Frontal cortex (tissue), 4 donors: Measurements from ENCODE around the gene HACD4. TPM values are rescaled to one million over a fixed set of nuclear protein-coding genes. Genes with fewer than 3 reads are reported as not detected.

Source experiments
- DNase-seq, 2 donors: peaks; one replicate each; pipeline ENCODE4 v3.0.0; 2012; ENCODE audit warnings: low spot score in 2 of 2
- FAIRE-seq: peaks from 2 replicates; lab custom pipeline; 2012; peaks lifted over from hg19 to GRCh38; lab: Jason Lieb, UNC
- total RNA-seq: library from RNA; depleted of rRNA; stranded (reverse); fragments of >200 nt; gene quantifications from one replicate; pipeline ENCODE4 v1.2.3, GENCODE V29; 2014
- donor health status: control.
- donor health status: control.
- donor health status: control.

Gene HACD4
- total RNA-seq, 1 donor from 2014 or later = 0.41 TPM

DNA sequence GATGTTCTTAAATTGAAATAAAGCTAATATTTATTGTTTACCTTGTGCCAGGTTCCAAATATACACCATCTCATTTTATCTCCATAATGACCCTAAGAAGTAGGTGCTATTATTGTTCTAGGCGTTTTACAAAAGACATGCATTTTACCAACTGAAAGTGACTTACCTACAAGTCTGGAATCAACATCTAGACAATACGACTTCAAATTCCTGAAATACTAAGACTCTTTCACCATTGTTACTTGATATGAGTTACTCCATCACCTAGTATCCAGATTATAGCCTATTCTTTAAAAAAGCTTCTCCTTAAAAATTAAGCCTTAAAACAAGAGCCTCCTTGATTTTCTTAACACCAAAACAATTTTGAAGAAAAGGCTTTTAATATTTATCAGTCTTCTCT, 13.3 kb downstream of the HACD4 start:
- FAIRE-seq (no peak), DNase-seq (no peak)

DNA sequence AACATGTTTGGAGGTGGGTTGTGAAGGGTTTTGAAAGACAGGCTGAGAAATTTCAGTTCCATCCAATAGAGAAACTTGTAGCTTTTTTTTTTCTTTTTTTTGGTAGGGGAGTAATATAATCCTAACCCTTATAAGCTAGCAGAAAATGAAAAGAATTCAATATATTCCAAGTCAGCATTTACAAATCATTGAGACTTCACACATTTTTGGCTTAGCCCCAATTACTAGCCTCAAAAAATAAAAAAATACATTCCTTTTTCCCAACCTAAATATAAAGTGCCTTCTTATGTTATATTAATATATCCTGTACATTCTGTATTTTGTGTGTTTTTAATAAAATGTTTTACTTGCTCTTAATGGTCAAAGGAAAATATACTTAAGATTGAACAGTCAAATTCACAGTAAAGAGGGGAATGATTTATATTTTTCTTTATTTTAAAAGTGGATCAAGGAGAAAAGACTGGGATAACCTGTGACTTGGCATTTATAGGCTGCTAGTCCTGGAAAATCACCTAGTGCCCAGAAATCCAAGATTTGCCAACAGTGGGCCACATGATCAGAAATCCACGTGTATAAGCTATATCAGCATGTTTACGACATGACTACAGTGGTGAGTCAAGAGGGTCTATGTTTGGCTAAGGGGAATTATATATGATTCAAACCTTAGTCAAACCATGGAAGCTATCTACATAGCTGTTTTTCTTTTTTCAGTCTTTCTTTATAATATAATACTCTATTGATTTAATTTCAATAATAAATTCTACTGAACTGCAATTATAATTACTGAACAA, 14.5 kb downstream of the HACD4 start:
- DNase-seq = no peak
- no peak for FAIRE-seq

DNA sequence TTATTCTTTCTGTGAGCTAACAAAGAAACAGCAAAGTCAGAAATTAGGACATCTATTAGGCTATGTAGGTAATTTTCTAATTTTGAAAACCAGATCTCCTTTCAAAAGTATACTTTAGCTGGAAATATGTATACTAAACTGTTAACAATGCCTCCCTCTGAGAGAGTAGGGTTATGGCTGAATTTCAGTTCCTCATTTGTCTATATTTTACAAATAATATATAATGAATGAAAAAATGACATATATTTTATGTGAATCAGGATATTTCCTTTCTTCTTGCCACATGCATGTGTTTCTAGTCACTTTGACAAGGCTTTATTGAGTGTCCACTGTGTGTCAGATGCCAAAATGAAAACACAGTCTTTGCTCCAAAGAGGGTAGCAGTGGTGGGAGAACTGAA, 15.4 kb downstream of the HACD4 start:
- no peak for FAIRE-seq
- no peak for DNase-seq

DNA sequence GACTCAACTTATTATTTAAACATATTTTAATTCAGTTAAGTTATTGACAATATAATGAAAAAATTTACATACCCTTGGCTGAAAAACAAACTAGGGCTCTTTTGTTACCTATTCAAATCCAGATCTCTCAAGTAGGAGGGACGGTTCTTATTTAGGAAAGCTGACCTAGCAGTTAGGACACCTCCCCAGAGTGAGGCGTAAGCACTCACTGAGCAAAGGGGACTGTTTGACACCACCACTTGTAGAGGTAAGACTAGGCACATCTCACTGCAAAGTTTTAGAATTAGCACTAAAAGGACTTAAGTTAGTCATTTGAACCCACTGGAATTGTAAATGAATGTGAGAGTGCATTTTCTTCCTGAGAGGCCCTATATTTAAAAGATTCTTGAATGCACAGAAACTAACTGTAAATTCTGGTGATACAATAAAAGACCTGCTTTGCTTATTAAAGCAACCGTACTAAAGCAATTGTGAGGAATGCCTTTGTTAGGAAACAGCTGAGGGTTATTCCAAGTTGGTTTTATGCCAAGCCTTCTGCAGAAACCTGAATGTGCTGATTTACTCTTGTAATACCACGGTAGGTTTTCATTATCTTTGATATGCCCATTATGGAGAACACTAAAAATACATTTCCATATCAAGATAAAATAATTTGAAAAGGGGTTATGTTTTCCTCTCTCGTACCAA, 16.2 kb downstream of the HACD4 start:
- FAIRE-seq (no peak), DNase-seq (no peak)

DNA sequence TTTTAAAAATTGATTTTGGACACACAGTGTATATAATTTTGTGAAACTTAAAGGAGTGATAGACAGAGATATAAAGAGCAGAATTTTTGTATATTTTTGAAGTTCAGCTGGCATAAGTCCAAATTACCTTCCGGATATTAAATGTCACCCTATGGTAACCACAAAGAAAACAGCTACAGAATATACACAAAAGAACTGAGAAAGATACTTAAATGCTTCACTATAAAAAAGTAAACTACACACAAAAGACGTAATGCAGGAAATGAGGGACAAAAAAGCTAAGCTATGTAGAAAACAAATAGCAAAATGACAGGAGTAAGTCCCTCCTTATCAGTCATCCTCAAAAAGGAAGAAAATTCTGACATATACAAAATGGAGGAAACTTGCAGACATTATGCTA, 29.4 kb downstream of the HACD4 start:
- FAIRE-seq (no peak), DNase-seq (no peak)

DNA sequence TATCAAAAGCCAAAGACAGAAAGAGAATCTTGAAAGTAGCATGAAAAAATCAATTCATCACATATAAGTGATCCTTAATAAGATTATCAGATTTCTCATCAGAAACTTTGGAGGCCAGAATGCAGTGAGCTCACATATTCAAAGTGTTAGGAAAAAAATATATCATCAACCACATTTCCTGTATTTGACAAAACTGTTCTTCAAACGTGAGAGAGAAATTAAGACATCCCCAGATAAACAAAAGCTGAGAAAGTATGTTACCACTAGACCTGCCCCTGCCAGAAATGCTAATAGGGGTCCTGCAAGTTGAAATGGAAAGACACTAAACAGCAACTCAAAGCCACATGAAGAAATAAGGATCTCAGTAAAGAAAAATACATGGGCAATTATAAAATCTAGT, 29.9 kb downstream of the HACD4 start:
- FAIRE-seq (no peak), DNase-seq (no peak)

DNA sequence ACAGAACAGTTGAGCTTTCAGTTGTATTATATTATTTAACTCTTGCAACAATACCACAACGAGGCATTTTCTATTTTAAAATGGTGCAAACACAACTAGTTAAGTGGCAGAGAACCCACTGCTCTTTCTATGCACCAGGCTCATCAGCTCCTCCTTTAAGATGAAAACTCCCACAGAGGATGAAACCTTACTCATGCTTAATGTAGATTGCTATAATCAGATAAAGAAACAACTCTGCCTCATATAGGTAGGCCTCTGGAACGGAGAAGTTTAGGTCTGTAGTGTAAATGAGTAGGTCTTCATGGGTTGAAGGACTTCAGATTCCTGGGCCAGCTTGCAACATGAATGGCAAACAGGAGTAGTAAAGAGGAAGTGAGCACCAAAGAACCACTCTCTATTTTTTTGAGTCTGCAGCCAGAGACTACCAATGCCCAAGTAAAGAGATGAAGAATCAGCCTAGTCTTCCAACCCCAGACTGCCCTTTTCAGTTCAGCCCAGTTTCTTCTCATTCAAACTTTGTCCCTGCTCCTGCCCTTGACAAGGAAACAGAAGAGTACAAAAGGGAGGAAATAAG, 33.9 kb downstream of the HACD4 start:
- DNase-seq (no peak), FAIRE-seq (no peak)

DNA sequence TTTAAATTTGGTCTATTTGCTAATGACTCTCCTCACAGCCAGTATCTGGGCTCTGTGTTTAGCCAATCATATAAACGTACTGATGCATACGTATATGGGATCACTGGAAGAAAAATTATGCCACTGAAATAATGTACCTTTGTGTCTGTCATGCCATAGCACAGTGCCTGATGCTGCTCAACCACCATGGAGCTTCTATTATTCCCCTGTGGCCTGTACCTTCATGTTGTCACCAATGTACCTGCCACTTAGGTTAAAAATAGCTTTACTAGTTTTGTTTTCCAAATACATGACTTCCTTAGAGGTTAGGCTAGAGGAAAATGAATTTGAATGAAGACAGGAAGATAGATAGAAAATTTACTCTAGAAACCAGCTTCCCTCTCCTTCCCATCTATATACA, 34.6 kb downstream of the HACD4 start:
- FAIRE-seq = no peak
- DNase-seq = no peak

DNA sequence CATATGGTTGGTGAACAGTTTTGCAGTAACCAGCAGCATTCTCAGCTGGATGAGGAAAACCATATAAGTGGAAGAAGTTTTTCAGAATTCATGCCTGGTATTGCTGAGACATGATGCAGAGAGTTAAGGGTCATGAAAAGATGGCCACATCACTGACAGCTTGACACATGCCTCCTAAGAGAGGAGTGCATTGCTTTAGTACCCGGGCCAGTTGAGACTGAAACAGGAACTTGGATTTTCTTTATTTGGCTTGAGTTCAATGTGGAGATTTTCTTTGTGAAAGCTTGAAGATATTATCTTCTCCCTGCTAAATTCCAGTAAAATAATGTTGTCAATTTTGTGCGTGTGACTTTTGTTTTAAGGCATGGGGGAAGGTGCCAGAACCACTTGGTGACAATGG, 35.8 kb downstream of the HACD4 start:
- DNase-seq (no peak), FAIRE-seq (no peak)

DNA sequence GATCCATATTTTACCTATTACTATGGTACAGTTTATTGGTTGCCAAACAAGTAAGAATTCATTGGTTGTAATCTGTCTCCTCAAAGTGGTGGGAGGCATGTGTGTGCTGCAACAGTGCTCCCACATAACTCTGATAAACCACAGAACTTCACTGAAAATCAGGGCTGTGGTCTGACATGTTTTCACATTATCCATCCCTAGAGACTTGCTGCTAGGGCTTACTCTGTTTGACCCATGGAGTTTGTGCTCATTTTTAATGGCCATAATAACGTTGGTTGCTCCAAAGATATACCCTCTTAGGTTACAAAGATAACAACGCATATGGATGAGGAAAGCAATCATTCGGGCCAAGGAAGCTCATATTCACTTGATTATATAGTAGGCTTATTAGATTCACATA, 37.0 kb downstream of the HACD4 start:
- no peak for DNase-seq
- no peak for FAIRE-seq

DNA sequence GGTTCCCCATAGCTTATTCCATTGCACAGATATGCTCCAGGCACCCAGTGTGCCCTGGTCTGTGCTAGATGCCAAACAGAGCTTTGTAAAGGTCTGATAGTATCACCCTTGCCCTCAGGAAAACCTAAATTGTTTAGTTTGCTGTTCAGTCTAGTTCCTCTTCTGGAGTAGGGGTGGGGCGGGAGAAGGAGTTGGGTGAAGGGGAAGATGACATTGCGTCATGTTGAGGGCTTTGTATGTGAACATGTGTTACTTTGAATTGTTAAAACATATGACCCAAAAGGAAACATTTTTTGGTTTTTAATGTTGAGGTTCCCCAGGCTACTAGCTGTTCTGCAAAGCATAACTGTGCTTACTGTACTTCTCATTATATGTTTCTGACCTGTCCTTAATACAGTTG, 40.6 kb downstream of the HACD4 start:
- FAIRE-seq (no peak), DNase-seq (no peak)

DNA sequence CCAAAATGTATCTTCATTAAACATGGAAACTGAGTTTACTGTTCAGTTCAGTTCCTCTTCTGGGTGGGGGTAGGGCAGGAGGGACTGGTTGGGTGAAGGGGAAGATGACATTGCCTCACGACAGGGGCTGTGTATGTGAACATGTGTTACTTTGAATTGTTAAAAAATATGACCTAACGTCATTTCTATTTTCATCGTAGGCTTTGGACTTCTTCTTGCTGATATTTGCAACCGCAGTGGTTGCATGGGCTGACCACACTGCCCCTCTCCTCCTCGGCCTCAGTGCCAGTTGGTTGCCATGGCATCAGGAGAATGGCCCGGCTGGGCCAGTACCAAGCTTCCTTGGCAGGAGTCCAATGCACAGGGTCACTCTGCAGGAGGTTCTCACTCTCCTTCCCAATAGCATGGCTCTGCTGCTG, 41.5 kb downstream of the HACD4 start:
- DNase-seq = peak in 1 of 2 donors; percentile 11

DNA sequence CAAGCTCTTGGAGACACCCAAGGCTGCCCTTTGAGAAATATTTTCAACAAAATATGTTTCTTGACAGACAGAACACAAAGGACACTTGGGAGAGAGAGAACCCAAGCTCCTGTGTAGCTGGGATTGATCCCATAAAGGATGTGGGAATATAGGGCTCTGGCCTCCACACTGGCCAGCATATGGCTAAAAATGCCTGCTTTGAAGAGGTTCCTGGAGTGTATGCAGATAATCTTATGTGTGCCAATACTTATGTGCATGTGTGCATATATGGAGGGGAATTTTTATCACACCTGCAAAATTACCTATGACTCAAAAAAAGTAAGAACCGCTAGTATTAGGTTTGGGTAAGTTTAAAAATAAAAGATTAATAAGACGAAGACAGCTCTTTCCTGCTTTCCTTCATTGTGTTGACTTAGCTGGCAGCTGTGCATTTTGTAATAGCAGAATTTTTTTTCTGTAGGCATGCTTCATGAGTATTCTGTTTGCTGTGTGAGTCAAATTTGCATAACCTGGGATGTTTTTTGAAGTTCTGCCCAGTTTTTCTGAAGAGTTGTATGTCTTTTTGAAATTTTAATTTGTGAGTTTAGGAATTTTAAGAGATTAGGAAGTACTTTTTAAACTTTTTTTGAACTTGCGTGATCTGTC, 42.6 kb downstream of the HACD4 start:
- no peak for FAIRE-seq
- no peak for DNase-seq

More for the DNA sequence above, 41.5 kb downstream of the HACD4 start:
- no peak for FAIRE-seq

DNA sequence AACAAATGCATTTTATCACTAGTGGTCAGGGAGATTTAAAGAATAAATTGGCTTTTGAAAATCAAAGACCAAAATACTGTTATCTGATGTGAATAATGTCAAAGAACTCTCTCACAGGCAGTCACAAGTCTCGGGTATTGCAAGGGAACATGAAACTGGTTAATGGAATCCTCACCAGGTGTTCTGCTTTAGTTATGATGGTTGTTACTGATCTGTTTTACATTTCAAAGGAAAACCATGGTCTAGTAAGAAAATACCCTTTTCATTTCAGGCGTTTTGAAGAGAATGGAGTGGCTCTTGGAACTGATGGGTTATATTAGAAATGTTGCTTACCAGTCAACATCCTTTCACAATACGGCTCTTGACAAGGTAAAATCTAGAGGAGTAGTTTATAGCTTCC, 43.4 kb downstream of the HACD4 start:
- FAIRE-seq (no peak), DNase-seq (no peak)

DNA sequence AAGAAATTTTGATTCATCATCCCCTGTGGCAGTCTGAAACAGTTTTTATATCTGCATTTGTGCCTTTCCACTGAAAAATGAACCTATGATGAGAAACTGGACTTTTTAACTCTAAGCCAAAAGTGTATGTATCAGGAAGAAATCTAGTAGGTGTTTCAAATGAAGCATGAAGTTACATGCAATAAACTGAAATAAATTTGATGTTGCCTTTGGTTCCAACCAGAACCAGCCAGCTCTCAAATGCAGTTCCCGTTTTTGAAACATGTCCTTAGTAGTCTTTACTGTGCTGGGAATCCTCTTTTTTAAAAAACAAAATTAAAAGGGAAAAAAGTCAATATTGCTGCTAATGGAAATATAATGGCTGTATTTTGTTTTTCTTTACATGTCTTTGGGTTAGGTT, 43.9 kb downstream of the HACD4 start:
- DNase-seq = no peak
- no peak for FAIRE-seq

DNA sequence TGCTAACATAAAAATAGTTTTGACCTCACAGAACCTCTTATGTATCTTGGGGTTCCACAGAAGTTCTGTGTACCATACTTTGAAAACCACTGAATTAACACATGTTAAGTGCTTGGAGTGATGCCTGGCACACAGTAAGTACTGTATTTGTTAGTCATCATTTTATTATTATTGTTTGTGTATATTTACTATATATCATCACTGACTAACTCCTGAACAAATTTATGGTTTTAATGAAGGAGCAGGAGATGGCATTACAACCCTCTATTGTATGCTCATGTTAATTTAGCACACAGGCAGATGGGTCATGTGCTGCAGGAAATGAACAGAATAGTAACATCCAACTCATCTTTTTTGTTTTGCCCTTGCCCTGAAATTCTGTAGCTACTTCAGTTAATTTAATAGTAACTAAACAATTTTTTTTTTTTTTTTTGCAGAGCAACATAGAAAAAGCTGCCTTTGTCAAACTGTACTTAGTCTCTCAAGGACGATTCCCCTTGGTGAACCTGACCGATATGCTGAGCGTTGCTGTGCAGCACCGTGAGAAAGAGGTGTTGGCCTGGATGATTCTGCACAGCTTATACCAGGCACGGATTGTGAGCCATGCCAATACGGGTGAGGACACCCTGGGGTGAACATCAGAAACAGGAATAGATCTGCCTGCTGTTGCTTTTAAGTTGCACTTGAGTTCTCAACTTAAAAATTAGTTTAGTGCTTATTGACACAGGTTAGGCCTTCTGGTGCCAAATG, 45.4 kb downstream of the HACD4 start:
- FAIRE-seq = no peak
- DNase-seq = no peak

DNA sequence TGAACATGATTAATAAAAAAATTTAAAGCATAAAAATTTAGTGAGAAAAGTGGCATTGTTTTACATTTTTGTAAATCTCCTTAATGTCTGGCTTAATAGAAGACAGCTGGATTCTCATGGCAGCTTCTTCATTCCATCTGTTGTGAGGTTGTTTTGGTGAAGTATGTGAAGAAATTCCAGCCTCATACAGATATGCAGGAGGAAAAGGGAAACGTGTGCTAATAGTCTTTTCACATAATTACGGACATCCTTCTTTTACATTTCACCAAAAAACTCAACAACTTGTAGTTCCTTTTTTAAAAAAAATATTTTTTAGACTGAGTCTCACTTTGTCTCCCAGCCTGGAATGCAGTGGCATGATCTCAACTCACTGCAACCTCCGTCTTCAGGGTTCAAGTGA, 46.9 kb downstream of the HACD4 start:
- FAIRE-seq (no peak), DNase-seq (no peak)

DNA sequence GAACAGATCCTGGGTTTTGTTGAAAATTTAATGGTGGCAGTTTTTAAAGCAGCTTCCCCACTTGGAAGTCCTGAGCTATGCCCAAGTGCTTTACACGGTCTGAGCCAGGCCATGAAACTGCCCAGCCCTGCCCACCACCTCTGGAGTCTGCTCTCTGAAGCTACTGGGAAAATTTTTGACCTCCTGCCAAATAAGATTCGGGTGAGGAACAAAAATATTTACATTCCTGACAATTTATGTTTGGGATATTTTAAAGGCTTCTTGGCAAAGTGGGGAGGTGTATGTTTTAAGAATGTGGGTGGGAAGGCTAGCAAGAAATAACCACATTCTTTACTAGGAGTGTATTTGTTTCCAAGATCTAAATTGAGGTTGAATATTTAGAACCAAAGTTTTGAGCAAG, 50.0 kb downstream of the HACD4 start:
- FAIRE-seq = no peak
- DNase-seq = no peak

DNA sequence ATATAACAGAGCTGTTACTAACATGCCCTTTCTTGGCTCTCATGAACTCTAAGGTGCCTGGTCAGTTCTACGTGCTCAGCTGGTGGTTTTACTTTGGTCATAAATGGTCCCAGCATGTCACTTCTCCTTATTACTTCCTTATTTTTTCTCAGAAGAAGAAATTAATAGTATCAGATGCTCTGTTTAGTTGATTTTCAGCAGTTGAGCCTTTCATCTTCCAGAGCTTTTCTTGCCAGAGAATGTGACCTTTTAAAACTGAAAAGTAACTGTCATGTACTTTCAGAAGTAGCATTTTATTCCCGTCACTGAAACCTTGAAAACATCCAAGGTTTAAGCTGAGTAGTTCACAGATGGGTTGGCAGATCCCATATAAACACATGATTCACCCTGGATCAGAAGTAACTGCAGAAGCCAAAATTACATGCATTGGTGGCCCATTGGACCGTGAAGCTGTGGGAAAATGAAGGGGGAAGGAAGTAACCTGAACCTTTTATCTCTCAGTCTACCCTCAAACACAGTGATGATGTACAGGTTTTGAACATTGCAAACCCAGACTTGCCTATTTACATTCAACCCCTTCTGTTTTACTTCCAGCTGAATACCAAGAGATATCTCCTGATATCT, 50.5 kb downstream of the HACD4 start:
- no peak for FAIRE-seq
- peak in 1 of 2 donors; percentile 8 for DNase-seq

DNA sequence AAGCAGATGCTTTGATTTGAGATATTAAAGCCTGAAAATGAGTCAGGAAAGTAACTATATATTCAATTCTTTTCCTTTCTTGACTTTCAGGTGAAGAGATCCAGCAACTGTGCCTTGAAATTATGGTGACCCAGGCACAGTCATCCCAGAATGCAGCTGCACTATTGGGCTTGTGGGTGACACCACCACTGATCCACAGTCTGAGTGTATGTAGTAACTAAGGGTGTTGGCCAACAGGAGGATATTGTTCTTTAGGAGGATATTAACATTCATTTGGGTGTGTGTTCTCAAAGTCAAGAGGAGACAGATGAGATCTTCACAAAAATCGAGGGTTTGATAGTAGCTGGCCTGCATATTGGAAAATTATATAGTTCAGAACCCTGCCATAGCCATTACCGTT, 53.2 kb downstream of the HACD4 start:
- FAIRE-seq = no peak
- DNase-seq = no peak
